ENCODE results near the gene PARD3B. TPM values are rescaled to one million over a fixed set of nuclear protein-coding genes. Genes with fewer than 3 reads are reported as not detected.
A peak's percentile ranks its signal among the peaks of the same experiment; 100 is the strongest.

PARD3B gene
- total RNA-seq, 1 experiment from 2014 or later, result 5.1 TPM

GRCh38 chr2:204958371-204958770 is 413.1 kb downstream of the PARD3B start:
- DNase-seq, result no peak
- no peak overlapping the region for H3K27ac ChIP-seq
- no peaks in the 10 kb centered on the region for H3K27me3 ChIP-seq
- H3K4me3 ChIP-seq, result no peak overlapping the region
- H3K36me3 ChIP-seq, result no peaks in the 10 kb centered on the region
- 0 out of 2 replicates have a peak, but pooled peaks cover 2% of the 10 kb centered on the region for H3K9me3 ChIP-seq (replicated peaks)
- H3K4me1 ChIP-seq, result no peaks in the 10 kb centered on the region

GRCh38 chr2:204964414-204964813 is 419.1 kb downstream of the PARD3B start:
- no peaks in the 10 kb centered on the region for H3K36me3 ChIP-seq
- no peak for DNase-seq
- peaks cover 6% of the 10 kb centered on the region; the same call in 1 of the 2 replicates for H3K4me1 ChIP-seq
- H3K27ac ChIP-seq, result no peak overlapping the region
- no peaks in the 10 kb centered on the region for H3K27me3 ChIP-seq
- 0 out of 2 replicates have a peak, but pooled peaks cover 2% of the 10 kb centered on the region for H3K9me3 ChIP-seq (replicated peaks)
- H3K4me3 ChIP-seq, result no peak overlapping the region

- Histone ChIP-seq H3K27ac (no peak overlapping the region), H3K4me1 (peaks cover 11% of the 10 kb centered on the region), H3K4me3 (no peak overlapping the region), H3K27me3 (no peaks in the 10 kb centered on the region), H3K9me3 (replicated peaks) (no peaks in the 10 kb centered on the region), H3K36me3 (no peaks in the 10 kb centered on the region)
- no peak for DNase-seq
Observed at GRCh38 chr2:204966245-204966644, 421.0 kb downstream of the PARD3B start.

GRCh38 chr2:204967199-204967960 is 422.1 kb downstream of the PARD3B start:
- H3K27ac ChIP-seq, result peak overlapping the region; percentile 16; the same call in 1 of the 2 replicates

GRCh38 chr2:204971206-204971907 is 426.1 kb downstream of the PARD3B start:
- H3K36me3 ChIP-seq, result no peaks in the 10 kb centered on the region
- H3K27ac ChIP-seq, result peak overlapping the region; percentile 78
- peak; percentile 45 to 80 for DNase-seq
- no peaks in the 10 kb centered on the region for H3K27me3 ChIP-seq
- H3K9me3 ChIP-seq (replicated peaks), result no peaks in the 10 kb centered on the region
- no peak overlapping the region for H3K4me3 ChIP-seq
- H3K4me1 ChIP-seq, result peaks cover 38% of the 10 kb centered on the region

More at GRCh38 chr2:204967199-204967960, 422.1 kb downstream of the PARD3B start:
- Histone ChIP-seq H3K4me3 (no peak overlapping the region), H3K27me3 (no peaks in the 10 kb centered on the region), H3K4me1 (peaks cover 23% of the 10 kb centered on the region), H3K9me3 (replicated peaks) (no peaks in the 10 kb centered on the region), H3K36me3 (no peaks in the 10 kb centered on the region)
- DNase-seq, result peak; percentile 10 to 62

- H3K36me3 ChIP-seq, result no peaks in the 10 kb centered on the region; the same call in 1 of the 2 replicates
- H3K27ac ChIP-seq, result peak overlapping the region; percentile 78; the same call in 1 of the 2 replicates
- H3K9me3 ChIP-seq (replicated peaks), result no peaks in the 10 kb centered on the region; the same call in 1 of the 2 replicates
- no peak for DNase-seq
- H3K4me1 ChIP-seq, result peaks cover 38% of the 10 kb centered on the region
- H3K27me3 ChIP-seq, result no peaks in the 10 kb centered on the region
- no peak overlapping the region for H3K4me3 ChIP-seq
Observed at GRCh38 chr2:204972161-204972560, 426.9 kb downstream of the PARD3B start.

- H3K9me3 ChIP-seq (replicated peaks), result no peaks in the 10 kb centered on the region; the same call in 1 of the 2 replicates
- DNase-seq, result peak; percentile 35 to 56
- H3K4me1 ChIP-seq, result peaks cover 35% of the 10 kb centered on the region
- H3K27me3 ChIP-seq, result no peaks in the 10 kb centered on the region
- H3K4me3 ChIP-seq, result no peak overlapping the region
- peak overlapping the region; percentile 25; the same call in 1 of the 2 replicates for H3K27ac ChIP-seq
- no peaks in the 10 kb centered on the region; the same call in 1 of the 2 replicates for H3K36me3 ChIP-seq
Observed at GRCh38 chr2:204972606-204973336, 427.5 kb downstream of the PARD3B start.

GRCh38 chr2:204973616-204974015 is 428.3 kb downstream of the PARD3B start:
- Histone ChIP-seq H3K27ac (peak overlapping the region; percentile 25; the same call in 1 of the 2 replicates), H3K27me3 (no peaks in the 10 kb centered on the region), H3K9me3 (replicated peaks) (no peaks in the 10 kb centered on the region; the same call in 1 of the 2 replicates), H3K4me1 (peaks cover 35% of the 10 kb centered on the region), H3K4me3 (no peak overlapping the region), H3K36me3 (no peaks in the 10 kb centered on the region; the same call in 1 of the 2 replicates)
- no peak for DNase-seq

GRCh38 chr2:204974487-204974886 is 429.2 kb downstream of the PARD3B start:
- Histone ChIP-seq H3K27ac (no peak overlapping the region), H3K4me3 (no peak overlapping the region), H3K9me3 (replicated peaks) (no peaks in the 10 kb centered on the region; the same call in 1 of the 2 replicates), H3K36me3 (no peaks in the 10 kb centered on the region; the same call in 1 of the 2 replicates), H3K27me3 (no peaks in the 10 kb centered on the region), H3K4me1 (peaks cover 35% of the 10 kb centered on the region)
- no peak for DNase-seq

GRCh38 chr2:204977914-204978313 is 432.6 kb downstream of the PARD3B start:
- no peak for DNase-seq
- no peaks in the 10 kb centered on the region; the same call in 1 of the 2 replicates for H3K36me3 ChIP-seq
- no peak overlapping the region for H3K4me3 ChIP-seq
- no peaks in the 10 kb centered on the region; the same call in 1 of the 2 replicates for H3K9me3 ChIP-seq (replicated peaks)
- peaks cover 19% of the 10 kb centered on the region for H3K4me1 ChIP-seq
- no peaks in the 10 kb centered on the region for H3K27me3 ChIP-seq
- H3K27ac ChIP-seq, result no peak overlapping the region

- H3K36me3 ChIP-seq, result no peaks in the 10 kb centered on the region
- DNase-seq, result peak; percentile 54 to 67
- H3K4me1 ChIP-seq, result 0 out of 2 replicates have a peak, but pooled peaks cover 7% of the 10 kb centered on the region
- H3K27ac ChIP-seq, result no peak overlapping the region
- no peaks in the 10 kb centered on the region for H3K9me3 ChIP-seq (replicated peaks)
- H3K27me3 ChIP-seq, result no peaks in the 10 kb centered on the region
- no peak overlapping the region for H3K4me3 ChIP-seq
Observed at GRCh38 chr2:204982303-204982702, 437.0 kb downstream of the PARD3B start.

GRCh38 chr2:204984518-204984917 is 439.2 kb downstream of the PARD3B start:
- no peak for DNase-seq

GRCh38 chr2:204986641-204987040 is 441.4 kb downstream of the PARD3B start:
- Histone ChIP-seq H3K9me3 (replicated peaks) (no peaks in the 10 kb centered on the region), H3K27me3 (no peaks in the 10 kb centered on the region), H3K36me3 (no peaks in the 10 kb centered on the region), H3K4me1 (0 out of 2 replicates have a peak, but pooled peaks cover 7% of the 10 kb centered on the region), H3K27ac (no peak overlapping the region), H3K4me3 (no peak overlapping the region)
- no peak for DNase-seq

More at GRCh38 chr2:204984518-204984917, 439.2 kb downstream of the PARD3B start:
- no peak overlapping the region for H3K4me3 ChIP-seq
- H3K36me3 ChIP-seq, result no peaks in the 10 kb centered on the region
- H3K4me1 ChIP-seq, result 0 out of 2 replicates have a peak, but pooled peaks cover 7% of the 10 kb centered on the region
- no peak overlapping the region for H3K27ac ChIP-seq
- no peaks in the 10 kb centered on the region for H3K27me3 ChIP-seq
- no peaks in the 10 kb centered on the region for H3K9me3 ChIP-seq (replicated peaks)

- Histone ChIP-seq H3K27ac (no peak overlapping the region), H3K27me3 (no peaks in the 10 kb centered on the region), H3K9me3 (replicated peaks) (no peaks in the 10 kb centered on the region), H3K36me3 (no peaks in the 10 kb centered on the region), H3K4me3 (no peak overlapping the region), H3K4me1 (no peaks in the 10 kb centered on the region)
- no peak for DNase-seq
Observed at GRCh38 chr2:204988836-204989235, 443.6 kb downstream of the PARD3B start.
